Brain pericyte (primary cell): ENCODE data around the gene FTCD.
"Not testable (repeated sequence)": the region's sequence is repeated elsewhere in the genome, so short reads cannot be mapped to it uniquely, and the experiment has no call there.

Source experiments
- DNase-seq: peaks from one replicate; pipeline ENCODE4 v3.0.0-alpha.2; 2012; ENCODE audit warnings: low read depth, low spot score

FTCD gene

GRCh38 chr21:46188226-46189212 lies 33.1 kb upstream of the FTCD start:
- DNase-seq = no peak

- no peak for DNase-seq
Measured at GRCh38 chr21:46187814-46188213, 32.4 kb upstream of the FTCD start.

GRCh38 chr21:46187261-46187660 lies 31.9 kb upstream of the FTCD start:
- DNase-seq = no peak

- DNase-seq = no peak
Measured at GRCh38 chr21:46185716-46186115, 30.3 kb upstream of the FTCD start.

- peak; percentile 84 for DNase-seq
Measured at GRCh38 chr21:46184625-46185555, 29.5 kb upstream of the FTCD start.

GRCh38 chr21:46183910-46184624 lies 28.7 kb upstream of the FTCD start, which contains the start of gene SPATC1L:
TSS of gene SPATC1L (minus strand) at chr21:46184459. CDS start at chr21:46182816, 1,643 bp downstream.
- no peak for DNase-seq

- DNase-seq = not testable (repeated sequence)
Measured at GRCh38 chr21:46183337-46183909, 28.0 kb upstream of the FTCD start.

GRCh38 chr21:46182548-46183336 lies 27.4 kb upstream of the FTCD start:
- DNase-seq = no peak

GRCh38 chr21:46181953-46182547 lies 26.7 kb upstream of the FTCD start:
- no peak for DNase-seq

GRCh38 chr21:46181436-46181835 lies 26.1 kb upstream of the FTCD start:
- DNase-seq = no peak

GRCh38 chr21:46180778-46181391 lies 25.5 kb upstream of the FTCD start:
- DNase-seq = no peak

GRCh38 chr21:46180079-46180722 lies 24.8 kb upstream of the FTCD start:
- no peak for DNase-seq

- no peak for DNase-seq
Measured at GRCh38 chr21:46179708-46180078, 24.3 kb upstream of the FTCD start.

- DNase-seq = no peak
Measured at GRCh38 chr21:46178961-46179360, 23.6 kb upstream of the FTCD start.

GRCh38 chr21:46176443-46177129 lies 21.2 kb upstream of the FTCD start:
- not testable (repeated sequence) for DNase-seq

- DNase-seq = no peak
Measured at GRCh38 chr21:46173573-46173972, 18.2 kb upstream of the FTCD start.

GRCh38 chr21:46172863-46173528 lies 17.6 kb upstream of the FTCD start:
- DNase-seq = no peak
